Adrenal gland (tissue), 12 donors: ENCODE data around the gene PCNP. TPM values are rescaled to one million over a fixed set of nuclear protein-coding genes. Genes with fewer than 3 reads are reported as not detected.

Experiments used
- DNase-seq, 7 donors: peaks; one replicate each; pipeline ENCODE4 v3.0.0-alpha.2; 2019 to 2020
- H3K27ac ChIP-seq, 5 donors: fragments of 200-600 bp; sonication (generic) in 4 of 5; 1 replicate in 3 of 5; 2 replicates in 2 of 5; pipeline versions ENCODE4 v1.5.1 to v1.8.0; 2016 to 2020; ENCODE audit warnings: mild to moderate bottlenecking in 1 of 5
- H3K27me3 ChIP-seq: fragments of 200-600 bp; 2 replicates; pipeline ENCODE4 v1.8.0; 2021
- H3K36me3 ChIP-seq, 2 donors: fragments of 200-600 bp; replicated peaks in 1 of 2; 1 replicate in 1 of 2; 2 replicates in 1 of 2; pipeline versions ENCODE4 v1.5.1 to v1.8.0; 2018 to 2022
- H3K4me1 ChIP-seq, 2 donors: fragments of 200-600 bp; replicated peaks in 1 of 2; 1 replicate in 1 of 2; 2 replicates in 1 of 2; pipeline versions ENCODE4 v1.5.1 to v1.8.0; 2018 to 2021
- H3K4me3 ChIP-seq, 4 donors: fragments of 200-600 bp; sonication (generic) in 3 of 4; one replicate each; pipeline ENCODE4 v1.5.1; 2016 to 2018
- H3K9me3 ChIP-seq, 3 donors: fragments of 200-600 bp; sonication (generic) in 1 of 3; replicated peaks in 1 of 3; 1 replicate in 2 of 3; 2 replicates in 1 of 3; pipeline versions ENCODE4 v1.5.1 to v1.8.0; 2016 to 2021
- POLR2A ChIP-seq, 2 donors: fragments of 450-650 bp; IDR thresholded peaks; one replicate each; pipeline ENCODE4 v1.6.1; 2017; ENCODE audit warnings: antibody characterized with exemption in 2 of 2, mild to moderate bottlenecking in 2 of 2, moderate library complexity in 1 of 2
- WGBS, 4 donors: extraction: QIAGEN DNeasy Blood & Tissue Kit in 2 of 4; methylation state at CpG; one replicate each; pipeline versions ENCODE4 v1.1.5 to v1.1.7; 2013 to 2017; 5-methylcytosine and 5-hydroxymethylcytosine counted together
- intact Hi-C, 2 donors: fragments of 100-400 bp; cut with DNase I; formaldehyde crosslinking; loops; one replicate each; pipeline versions ENCODE4 v1.14.1 to v1.15.0; 2022 to 2023
- polyA plus RNA-seq, 3 donors: library from polyadenylated mRNA; stranded (reverse); fragments of 200-250 nt in 2 of 3; fragments of 350-450 nt in 1 of 3; fragmentation: Illumina TruSeq in 1 of 3; extraction: RNeasy Lipid Tissue Mini Kit (QIAGEN cat#74804) in 1 of 3; gene quantifications; one replicate each; pipeline ENCODE4 v1.2.3, GENCODE V29; 2013 to 2014
- total RNA-seq, 9 donors: library from RNA; depleted of rRNA in 4 of 9; stranded (reverse); fragments of >200 nt in 4 of 9; fragments of 120-200 nt in 1 of 9; fragmentation: NEBNext Ultra II Directional in 1 of 9; extraction: Animal tissue kit (Norgen Biotek cat#: 25700) in 1 of 9; gene quantifications; one replicate each; pipeline versions ENCODE4 v1.1.0 to v1.2.4, GENCODE V29; 2013 to 2023
- TF ChIP-seq, protein P1 (sequence below), 6 experiments: fragments of 450-650 bp in 4 of 6; fragments of 200-600 bp in 2 of 6; sonication (generic) in 1 of 6; IDR thresholded peaks; 1 replicate in 5 of 6; 2 replicates in 1 of 6; pipeline versions ENCODE4 v1.5.1 to v1.8.0; 2016 to 2021; ENCODE audit warnings: antibody characterized with exemption in 6 of 6, mild to moderate bottlenecking in 2 of 6, moderate library complexity in 1 of 6
- donor health status: healthy with polysubstance abuse.
- donor health status: Bipolar disorder and iron deficiency.
- donor health status: DM: yes; HTN: yes; CAD: no.
- donor health status: DM: no; HTN: no; CAD: no.
- donor health status: DM: no; HTN: no; CAD: no.
- donor health status: DM: yes; HTN: yes; CAD: no.

Gene PCNP
- total and polyA plus RNA-seq, 12 donors = 41.0 to 146 (median 81.3) TPM

DNA sequence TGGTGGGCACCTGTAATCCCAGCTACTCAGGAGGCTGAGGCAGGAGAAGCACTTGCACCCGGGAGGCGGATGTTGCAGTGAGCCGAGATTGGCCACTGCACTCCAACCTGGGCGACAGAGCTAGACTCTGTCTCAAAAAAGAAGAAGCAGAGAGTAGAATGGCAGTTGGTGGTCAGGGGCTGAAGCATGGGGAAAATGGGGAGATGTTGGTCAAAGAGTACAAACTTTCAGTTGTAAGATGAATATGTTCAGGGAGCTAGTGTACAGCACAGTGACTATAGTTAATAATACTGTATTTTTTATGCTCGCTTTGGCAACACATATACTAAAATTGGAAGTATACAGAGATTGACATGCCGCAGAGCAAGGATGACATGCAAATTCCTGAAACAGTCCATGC is 41.5 kb downstream of the PCNP start:
- intact Hi-C loops = no loop called here
- Histone ChIP-seq H3K9me3 (no peaks in the 10 kb centered on the region), H3K27me3 (no peaks in the 10 kb centered on the region), H3K36me3 (no peaks in the 10 kb centered on the region), H3K4me1 (no peaks in the 10 kb centered on the region), H3K4me3 (no peak overlapping the region), H3K27ac (no peak overlapping the region)
- DNase-seq = no peak
- WGBS, 4 donors = 91 to 97% (median 95%) methylated on average over 6 of the region's 6 CpGs
- no peak for TF ChIP-seq POLR2A (IDR thresholded peaks at IDR 0.05)

DNA sequence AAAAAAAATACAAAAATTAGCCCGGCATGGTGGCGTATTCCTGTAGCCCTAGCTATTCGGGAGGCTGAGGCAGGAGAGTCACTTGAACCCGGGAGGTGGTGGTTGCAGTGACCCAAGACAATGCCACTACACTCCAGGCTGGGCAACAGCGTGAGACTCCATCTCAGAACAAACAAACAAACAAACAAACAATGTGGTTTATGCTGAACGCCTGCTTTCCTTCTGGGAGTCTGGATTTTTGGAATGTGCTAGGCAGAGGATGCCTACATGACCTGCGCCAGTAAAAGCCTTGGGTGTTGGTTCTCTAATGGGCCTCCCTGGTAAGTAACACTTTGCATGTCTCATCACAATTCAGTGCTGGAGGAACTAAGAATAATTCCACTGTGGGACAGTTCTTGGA is 43.5 kb downstream of the PCNP start:
- Histone ChIP-seq H3K27me3 (no peaks in the 10 kb centered on the region), H3K4me3 (no peak overlapping the region), H3K9me3 (no peaks in the 10 kb centered on the region), H3K27ac (no peak overlapping the region), H3K36me3 (no peaks in the 10 kb centered on the region), H3K4me1 (no peaks in the 10 kb centered on the region)
- intact Hi-C loops = no loop called here
- TF ChIP-seq, protein P1, sequence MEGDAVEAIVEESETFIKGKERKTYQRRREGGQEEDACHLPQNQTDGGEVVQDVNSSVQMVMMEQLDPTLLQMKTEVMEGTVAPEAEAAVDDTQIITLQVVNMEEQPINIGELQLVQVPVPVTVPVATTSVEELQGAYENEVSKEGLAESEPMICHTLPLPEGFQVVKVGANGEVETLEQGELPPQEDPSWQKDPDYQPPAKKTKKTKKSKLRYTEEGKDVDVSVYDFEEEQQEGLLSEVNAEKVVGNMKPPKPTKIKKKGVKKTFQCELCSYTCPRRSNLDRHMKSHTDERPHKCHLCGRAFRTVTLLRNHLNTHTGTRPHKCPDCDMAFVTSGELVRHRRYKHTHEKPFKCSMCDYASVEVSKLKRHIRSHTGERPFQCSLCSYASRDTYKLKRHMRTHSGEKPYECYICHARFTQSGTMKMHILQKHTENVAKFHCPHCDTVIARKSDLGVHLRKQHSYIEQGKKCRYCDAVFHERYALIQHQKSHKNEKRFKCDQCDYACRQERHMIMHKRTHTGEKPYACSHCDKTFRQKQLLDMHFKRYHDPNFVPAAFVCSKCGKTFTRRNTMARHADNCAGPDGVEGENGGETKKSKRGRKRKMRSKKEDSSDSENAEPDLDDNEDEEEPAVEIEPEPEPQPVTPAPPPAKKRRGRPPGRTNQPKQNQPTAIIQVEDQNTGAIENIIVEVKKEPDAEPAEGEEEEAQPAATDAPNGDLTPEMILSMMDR (IDR thresholded peaks at IDR 0.05) = no peak
- no peak for TF ChIP-seq POLR2A (IDR thresholded peaks at IDR 0.05)
- 86 to 93% (median 88%) methylated on average over 7 of the region's 7 CpGs for WGBS, 4 donors
- DNase-seq = peak in 1 of 7 donors; percentile 1

DNA sequence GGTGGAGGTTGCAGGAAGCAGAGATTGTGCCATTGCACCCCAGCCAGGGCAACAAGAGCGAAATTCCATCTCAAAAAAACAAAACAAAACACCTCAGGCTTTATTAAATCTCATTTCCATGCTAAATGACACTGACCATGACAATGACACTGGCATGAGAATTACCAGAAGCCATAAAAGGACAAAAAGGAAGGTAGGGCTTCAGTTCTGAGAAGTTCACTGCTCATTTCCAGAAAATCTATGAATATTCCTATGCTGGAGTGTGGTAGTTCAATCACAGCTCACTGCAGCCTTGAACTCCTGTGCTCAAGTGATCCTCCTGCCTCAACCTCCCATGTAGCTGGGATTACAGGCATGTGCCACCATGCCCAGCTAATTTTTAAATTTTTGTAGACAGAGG is 44.7 kb downstream of the PCNP start:
- intact Hi-C loops = no loop called here
- H3K9me3 ChIP-seq = no peaks in the 10 kb centered on the region
- no peak for DNase-seq
- TF ChIP-seq, protein P1 (IDR thresholded peaks at IDR 0.05) = no peak
- TF ChIP-seq POLR2A (IDR thresholded peaks at IDR 0.05) = no peak
- H3K4me1 ChIP-seq = no peaks in the 10 kb centered on the region
- H3K36me3 ChIP-seq = no peaks in the 10 kb centered on the region
- H3K4me3 ChIP-seq = no peak overlapping the region
- 82 to 100% (median 84%) methylated on average over 1 of the region's 1 CpG for WGBS, 4 donors
- no peak overlapping the region for H3K27ac ChIP-seq
- no peaks in the 10 kb centered on the region for H3K27me3 ChIP-seq

DNA sequence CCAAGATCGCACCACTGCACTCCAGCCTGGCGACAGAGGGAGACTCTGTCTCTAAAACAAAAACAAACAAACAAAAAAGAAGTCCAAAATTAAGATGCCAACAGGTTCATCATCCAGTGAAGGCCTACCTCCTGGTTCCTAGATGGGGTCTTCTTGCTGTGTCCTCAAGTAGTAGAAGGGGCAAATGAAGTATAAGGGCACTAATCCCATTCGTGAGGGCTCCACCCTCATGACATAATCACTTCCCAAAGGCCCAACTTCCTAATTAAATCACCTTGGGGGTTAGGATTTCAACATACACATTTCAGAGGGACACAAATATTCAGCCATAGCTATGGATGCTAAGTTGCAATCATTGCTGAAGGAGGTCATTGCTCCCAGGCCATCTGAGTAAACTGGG is 45.8 kb downstream of the PCNP start:
- no peaks in the 10 kb centered on the region for H3K9me3 ChIP-seq
- intact Hi-C loops = no loop called here
- H3K36me3 ChIP-seq = no peaks in the 10 kb centered on the region
- no peaks in the 10 kb centered on the region for H3K4me1 ChIP-seq
- H3K27me3 ChIP-seq = no peaks in the 10 kb centered on the region
- no peak overlapping the region for H3K27ac ChIP-seq
- H3K4me3 ChIP-seq = no peak overlapping the region
- no peak for DNase-seq
- WGBS, 4 donors = 88 to 92% (median 90%) methylated on average over 3 of the region's 3 CpGs
- no peak for TF ChIP-seq POLR2A (IDR thresholded peaks at IDR 0.05)
- TF ChIP-seq, protein P1 (IDR thresholded peaks at IDR 0.05) = no peak

DNA sequence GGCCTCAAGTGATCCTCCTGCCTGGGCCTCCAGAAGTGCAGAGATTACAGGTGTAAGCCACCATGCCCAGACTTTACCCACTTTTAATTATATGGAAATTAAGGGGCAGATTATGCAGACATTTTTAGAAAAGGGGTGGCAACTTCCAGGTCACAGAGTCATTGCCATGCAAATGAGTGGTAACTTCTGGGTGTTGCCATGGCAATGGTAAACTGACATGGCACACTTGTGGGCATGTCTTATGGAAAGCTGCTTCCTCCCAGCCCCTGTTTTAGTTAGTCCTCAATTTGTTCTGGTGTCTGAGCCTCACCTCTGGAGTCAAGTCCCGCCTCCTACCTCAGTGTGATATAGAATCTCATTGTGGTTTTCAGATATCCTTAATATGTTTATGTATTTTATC is 49.7 kb downstream of the PCNP start:
- no peak for DNase-seq
- no peaks in the 10 kb centered on the region for H3K27me3 ChIP-seq
- H3K36me3 ChIP-seq = no peaks in the 10 kb centered on the region
- intact Hi-C loops = no loop called here
- 95 to 100% (median 96%) methylated on average over 1 of the region's 1 CpG for WGBS, 4 donors
- H3K9me3 ChIP-seq = no peaks in the 10 kb centered on the region
- no peak overlapping the region for H3K27ac ChIP-seq
- H3K4me1 ChIP-seq = no peaks in the 10 kb centered on the region
- no peak overlapping the region for H3K4me3 ChIP-seq
- TF ChIP-seq, protein P1 (IDR thresholded peaks at IDR 0.05) = no peak
- no peak for TF ChIP-seq POLR2A (IDR thresholded peaks at IDR 0.05)
